Body of pancreas (tissue), 4 donors: Measurements from ENCODE around the gene UBL4A. TPM values are rescaled to one million over a fixed set of nuclear protein-coding genes. Genes with fewer than 3 reads are reported as not detected.

Experiments
- ATAC-seq: fragments of 150-250 bp; one replicate; pipeline ENCODE4 v1.9.1; 2016
- DNase-seq, 4 donors: peaks; one replicate each; pipeline ENCODE4 v3.0.0-alpha.2; 2019
- H3K27ac ChIP-seq, 4 donors: fragments of 200-600 bp; sonication (generic); 1 replicate in 3 of 4; 2 replicates in 1 of 4; pipeline versions ENCODE4 v1.5.1 to v1.6.1; 2016 to 2019; ENCODE audit warnings: mild to moderate bottlenecking in 1 of 4, mixed read lengths in 1 of 4, moderate library complexity in 1 of 4
- H3K27me3 ChIP-seq, 2 donors: fragments of 200-600 bp; sonication (generic); one replicate each; pipeline ENCODE4 v1.6.0; 2016; ENCODE audit warnings: mild to moderate bottlenecking in 1 of 2
- H3K36me3 ChIP-seq, 2 donors: fragments of 200-600 bp; sonication (generic); replicated peaks in 1 of 2; 2 replicates each; pipeline ENCODE4 v1.5.1; 2016; ENCODE audit warnings: low read depth in 2 of 2; ENCODE audit not compliant: insufficient read depth in 1 of 2
- H3K4me1 ChIP-seq: fragments of 200-600 bp; sonication (generic); one replicate; pipeline ENCODE4 v1.6.0; 2016
- H3K4me3 ChIP-seq, 2 donors: fragments of 200-600 bp; sonication (generic); 1 replicate in 1 of 2; 2 replicates in 1 of 2; pipeline ENCODE4 v1.5.1; 2016 to 2019
- H3K9me3 ChIP-seq, 3 donors: fragments of 200-600 bp; sonication (generic); 1 replicate in 2 of 3; 2 replicates in 1 of 3; pipeline ENCODE4 v1.5.1; 2016
- CTCF ChIP-seq, 7 experiments: fragments of 450-650 bp in 4 of 7; fragments of 200-600 bp in 3 of 7; sonication (generic) in 3 of 7; IDR thresholded peaks; one replicate each; pipeline ENCODE4 v1.5.1; 2016 to 2019; ENCODE audit warnings: antibody characterized with exemption in 7 of 7
- POLR2A ChIP-seq, 3 donors: fragments of 450-650 bp; IDR thresholded peaks; one replicate each; pipeline ENCODE4 v1.6.1; 2016; ENCODE audit warnings: antibody characterized with exemption in 3 of 3, mild to moderate bottlenecking in 2 of 3
- WGBS, 2 donors: methylation state at CpG; one replicate each; pipeline ENCODE4 v1.1.5; 2017; 5-methylcytosine and 5-hydroxymethylcytosine counted together
- intact Hi-C: fragments of 100-400 bp; cut with DNase I; formaldehyde crosslinking; loops from one replicate; pipeline ENCODE4 v1.15.1; 2023
- total RNA-seq, 2 donors: library from RNA; depleted of rRNA; stranded (reverse); fragments of >200 nt; gene quantifications; one replicate each; pipeline ENCODE4 v1.1.0, GENCODE V29; 2016

Gene UBL4A
- total RNA-seq, 2 donors from 2014 or later: 24.9 to 34.9 TPM

DNA sequence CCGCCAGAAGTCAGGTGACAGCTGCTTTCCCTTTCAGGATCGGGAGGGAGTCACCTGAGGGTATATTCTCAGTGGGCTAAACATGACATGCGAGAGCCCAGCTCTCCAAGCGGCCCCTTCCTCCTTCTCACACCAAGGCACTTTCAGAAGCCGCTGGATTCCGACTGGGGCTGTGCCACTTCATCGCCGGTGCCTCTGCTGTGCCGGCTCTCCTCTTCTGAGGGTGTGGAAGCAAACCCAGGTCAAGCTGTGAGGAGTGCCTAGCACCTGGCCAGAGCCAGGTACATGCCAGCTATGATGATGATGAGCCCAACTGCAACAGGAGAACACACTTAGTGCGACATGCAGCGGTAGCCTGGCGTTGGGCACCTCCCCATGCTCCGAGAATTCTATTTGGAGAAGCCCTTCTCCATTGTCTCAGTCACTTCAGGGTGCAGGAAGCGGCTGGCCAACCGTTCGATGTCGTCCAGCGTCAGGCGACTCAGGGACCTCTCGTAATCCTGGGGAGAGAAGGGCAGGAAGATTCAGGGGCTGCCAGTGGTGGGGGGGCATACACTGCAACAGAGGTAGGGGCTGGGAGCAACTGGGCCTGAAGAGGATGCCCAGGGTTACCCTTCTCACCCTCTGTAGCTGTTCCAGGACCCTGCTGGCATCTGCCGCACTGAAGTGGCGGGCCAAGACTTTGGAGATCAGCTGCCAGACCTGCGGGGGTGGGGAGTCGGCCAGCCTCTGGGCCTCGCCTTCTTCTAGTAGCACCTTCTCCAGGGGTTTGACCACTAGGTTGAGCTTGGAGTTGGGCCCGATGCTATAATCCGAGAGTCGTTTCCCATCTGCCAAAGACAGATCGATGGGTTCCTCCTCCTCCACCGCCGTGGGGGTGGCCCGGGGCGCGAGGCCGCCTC lies 1.0 kb downstream of the UBL4A start:
- Histone ChIP-seq H3K27me3 (no peaks in the 10 kb centered on the region), H3K4me3 (peak overlapping the region; percentile 7 to 32), H3K27ac (peak overlapping the region; percentile 80 to 89 (median 84)), H3K4me1 (peaks cover 50% of the 10 kb centered on the region), H3K36me3 (no peaks in the 10 kb centered on the region), H3K9me3 (no peaks in the 10 kb centered on the region)
- peak in 3 of 4 donors; percentile 21 to 38 (median 33) for DNase-seq
- ATAC-seq: no peak
- TF ChIP-seq POLR2A (IDR thresholded peaks at IDR 0.05) (no peak), CTCF (IDR thresholded peaks at IDR 0.05) (no peak)
- WGBS, 2 donors: 52% methylated on average over 19 of the region's 35 CpGs; no CpG with 5 or more reads in 1 of the 2 donors
- intact Hi-C loops: no loop called here

- H3K27me3 ChIP-seq: no peaks in the 10 kb centered on the region
- DNase-seq (no peak), ATAC-seq (no peak)
- TF ChIP-seq POLR2A (IDR thresholded peaks at IDR 0.05) (no peak), CTCF (IDR thresholded peaks at IDR 0.05) (no peak)
- no peak overlapping the region for H3K27ac ChIP-seq
- WGBS, 2 donors: 76% methylated on average over 8 of the region's 16 CpGs; no CpG with 5 or more reads in 1 of the 2 donors
- H3K36me3 ChIP-seq: no peaks in the 10 kb centered on the region
- intact Hi-C loops: no loop called here
- no peaks in the 10 kb centered on the region for H3K9me3 ChIP-seq
- no peak overlapping the region for H3K4me3 ChIP-seq
- H3K4me1 ChIP-seq: peaks cover 47% of the 10 kb centered on the region
These were observed 1.9 kb downstream of the UBL4A start for GRCh38 chrX:154484255-154485149.

- DNase-seq: no peak
- H3K27ac ChIP-seq: no peak overlapping the region
- no peaks in the 10 kb centered on the region for H3K9me3 ChIP-seq
- WGBS, 2 donors: 68 to 81% methylated on average over 4 to 7 of the region's 7 CpGs
- no peaks in the 10 kb centered on the region for H3K36me3 ChIP-seq
- H3K4me3 ChIP-seq: no peak overlapping the region
- H3K27me3 ChIP-seq: no peaks in the 10 kb centered on the region
- no peak for TF ChIP-seq POLR2A (IDR thresholded peaks at IDR 0.05)
- intact Hi-C loops: no loop called here
- H3K4me1 ChIP-seq: peaks cover 39% of the 10 kb centered on the region
- ATAC-seq: no peak
These were observed 3.1 kb downstream of the UBL4A start for GRCh38 chrX:154483325-154483724.

DNA sequence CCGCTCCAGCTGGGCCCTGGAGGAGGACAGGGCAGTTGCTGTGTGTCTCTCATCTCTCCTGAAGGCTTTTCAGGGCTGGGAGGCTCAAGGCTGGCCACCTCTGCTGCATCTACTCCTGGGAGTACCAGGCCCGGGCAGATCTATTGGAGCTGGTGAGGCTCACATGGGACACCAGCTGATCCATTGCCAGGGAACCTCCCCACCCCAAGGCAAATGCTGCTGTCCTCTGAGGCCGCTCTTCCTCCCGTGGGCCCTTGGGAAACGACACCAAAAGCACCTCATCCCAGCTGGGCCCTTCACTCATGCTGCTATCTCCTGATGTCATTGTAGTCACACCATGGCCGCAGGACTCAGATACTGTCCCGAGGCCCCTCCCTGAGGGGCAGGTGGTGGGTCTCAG lies 3.6 kb downstream of the UBL4A start:
- peaks cover 38% of the 10 kb centered on the region for H3K4me1 ChIP-seq
- TF ChIP-seq CTCF (IDR thresholded peaks at IDR 0.05) (no peak), POLR2A (IDR thresholded peaks at IDR 0.05) (no peak)
- no peak overlapping the region for H3K4me3 ChIP-seq
- no peaks in the 10 kb centered on the region for H3K9me3 ChIP-seq
- H3K27me3 ChIP-seq: no peaks in the 10 kb centered on the region
- DNase-seq (no peak), ATAC-seq (no peak)
- no peaks in the 10 kb centered on the region for H3K36me3 ChIP-seq
- no peak overlapping the region for H3K27ac ChIP-seq
- whole genome bisulfite sequencing, 2 donors: 64% methylated on average over 7 of the region's 7 CpGs; no CpG with 5 or more reads in 1 of the 2 donors
- intact Hi-C loops: no loop called here
